Measurements from ENCODE around the gene UBA3. TPM values are rescaled to one million over a fixed set of nuclear protein-coding genes. Genes with fewer than 3 reads are reported as not detected.

Gene UBA3
- total RNA-seq, 1 donor: 76.9 TPM

- TF ChIP-seq CTCF (IDR thresholded peaks at IDR 0.05; ENCODE audit: insufficient read depth, low read length): no peak
- peak; percentile 72 for DNase-seq (ENCODE audit: low read depth)
- no peak overlapping the region for H3K4me3 ChIP-seq (ENCODE audit: low read depth, low read length)
Observed at GRCh38 chr3:69094467-69095205, 14.5 kb upstream of the UBA3 start.

DNA sequence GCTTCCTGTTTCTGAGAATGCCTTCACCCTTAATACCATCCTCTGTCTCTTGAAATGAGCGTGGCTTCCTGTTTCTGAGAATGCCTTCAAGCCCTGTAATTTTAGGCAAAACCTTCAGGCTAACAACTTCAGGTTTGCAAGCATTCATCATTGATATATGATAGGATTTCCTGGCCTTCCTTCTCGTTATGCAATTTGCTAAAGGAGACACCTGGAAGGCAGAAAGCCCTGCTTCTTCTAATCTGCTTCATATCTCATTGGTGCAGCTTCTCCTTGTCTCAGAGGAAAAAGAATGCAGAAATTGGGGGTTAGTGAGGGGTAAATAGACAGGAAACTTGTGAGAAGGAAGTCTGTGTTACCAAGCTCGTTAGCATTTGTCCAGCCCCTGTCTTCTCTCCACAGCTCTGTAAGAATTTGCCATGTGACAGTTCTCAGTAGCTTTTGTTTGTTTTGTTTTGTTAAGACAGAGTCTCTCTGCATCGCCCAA is 11.9 kb upstream of the UBA3 start:
- no peak overlapping the region for H3K4me3 ChIP-seq (ENCODE audit: low read depth, low read length)
- no peak for DNase-seq (ENCODE audit: low read depth)
- TF ChIP-seq CTCF (IDR thresholded peaks at IDR 0.05; ENCODE audit: insufficient read depth, low read length): no peak

- H3K4me3 ChIP-seq (ENCODE audit: low read depth, low read length): no peak overlapping the region
- DNase-seq (ENCODE audit: low read depth): no peak
- no peak for TF ChIP-seq CTCF (IDR thresholded peaks at IDR 0.05; ENCODE audit: insufficient read depth, low read length)
Observed at GRCh38 chr3:69091389-69092029, 11.3 kb upstream of the UBA3 start.

- H3K4me3 ChIP-seq (ENCODE audit: low read depth, low read length): no peak overlapping the region
- peak; percentile 77 for DNase-seq (ENCODE audit: low read depth)
- TF ChIP-seq CTCF (IDR thresholded peaks at IDR 0.05; ENCODE audit: insufficient read depth, low read length): no peak
Observed at GRCh38 chr3:69090021-69090420, 9.9 kb upstream of the UBA3 start.

DNA sequence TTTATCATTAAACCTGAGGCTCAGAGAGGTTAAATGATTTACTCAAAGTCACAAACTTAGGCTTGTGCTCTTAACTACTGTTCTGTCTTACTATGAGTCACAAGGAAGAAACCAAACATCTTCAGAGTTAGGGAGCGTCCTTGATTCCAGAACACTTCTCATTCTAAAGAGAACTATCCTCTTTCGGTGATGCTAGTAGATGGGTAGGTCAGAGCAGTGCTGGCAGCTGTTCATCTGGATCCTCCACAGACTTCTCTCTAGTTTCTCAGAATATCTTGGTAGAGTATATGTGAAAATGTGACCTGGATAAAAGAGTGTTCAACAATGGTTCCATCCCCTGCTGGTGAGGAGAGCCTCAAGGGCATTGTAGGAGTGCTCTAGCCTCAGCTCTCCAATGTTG is 7.9 kb upstream of the UBA3 start:
- DNase-seq (ENCODE audit: low read depth): peak; percentile 59
- H3K4me3 ChIP-seq (ENCODE audit: low read depth, low read length): peak overlapping the region; percentile 6
- peak; percentile 17 for TF ChIP-seq CTCF (IDR thresholded peaks at IDR 0.05; ENCODE audit: insufficient read depth, low read length)

- H3K4me3 ChIP-seq (ENCODE audit: low read depth, low read length): peak overlapping the region; percentile 96
- DNase-seq (ENCODE audit: low read depth): no peak
- TF ChIP-seq CTCF (IDR thresholded peaks at IDR 0.05; ENCODE audit: insufficient read depth, low read length): no peak
Observed at GRCh38 chr3:69087030-69087791, 7.0 kb upstream of the UBA3 start.
